Measurements from ENCODE around the gene EVA1C.

The EVA1C gene

DNA sequence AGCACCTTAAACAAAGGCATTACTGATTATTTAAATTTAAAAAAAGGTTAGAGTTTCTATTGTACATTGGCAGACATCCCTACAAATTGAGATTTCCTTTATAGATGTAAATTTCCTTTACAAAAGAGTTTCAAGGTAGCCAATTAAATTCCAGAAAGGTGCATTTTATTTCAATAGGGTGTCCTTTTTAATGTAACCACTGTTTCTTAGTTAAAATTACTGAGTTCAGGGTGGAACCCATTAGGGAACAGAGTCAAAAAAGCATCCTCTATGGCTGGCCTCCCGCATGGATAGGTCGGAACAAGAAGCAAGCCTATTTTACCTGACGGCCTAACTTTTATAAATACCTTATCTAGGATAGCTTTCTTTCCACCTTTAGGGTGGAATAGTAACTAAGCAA lies 148.4 kb downstream of the EVA1C start:
- TF ChIP-seq FOXP2 (optimal IDR thresholded peaks at IDR 0.05; ENCODE audit: borderline replicate concordance, extremely low read depth, extremely low read length, insufficient read depth) (no peak), REST (IDR thresholded peaks at IDR 0.05; ENCODE audit: insufficient read depth in 1 of 2, low read depth in 2 of 2, low read length in 2 of 2) (no peak), SIN3A (IDR thresholded peaks at IDR 0.05; ENCODE audit: borderline replicate concordance, insufficient read depth, low read length) (no peak), POLR2AphosphoS5 (IDR thresholded peaks at IDR 0.05; ENCODE audit: low read depth, low read length) (no peak), TAF1 (IDR thresholded peaks at IDR 0.05; ENCODE audit: borderline replicate concordance, insufficient read depth, low read length) (no peak)

GRCh38 chr21:32562426-32562825 lies 149.9 kb downstream of the EVA1C start:
- TF ChIP-seq SIN3A (IDR thresholded peaks at IDR 0.05; ENCODE audit: borderline replicate concordance, insufficient read depth, low read length) (no peak), REST (IDR thresholded peaks at IDR 0.05; ENCODE audit: insufficient read depth in 1 of 2, low read depth in 2 of 2, low read length in 2 of 2) (no peak), POLR2AphosphoS5 (IDR thresholded peaks at IDR 0.05; ENCODE audit: low read depth, low read length) (no peak), FOXP2 (optimal IDR thresholded peaks at IDR 0.05; ENCODE audit: borderline replicate concordance, extremely low read depth, extremely low read length, insufficient read depth) (no peak), TAF1 (IDR thresholded peaks at IDR 0.05; ENCODE audit: borderline replicate concordance, insufficient read depth, low read length) (no peak)

DNA sequence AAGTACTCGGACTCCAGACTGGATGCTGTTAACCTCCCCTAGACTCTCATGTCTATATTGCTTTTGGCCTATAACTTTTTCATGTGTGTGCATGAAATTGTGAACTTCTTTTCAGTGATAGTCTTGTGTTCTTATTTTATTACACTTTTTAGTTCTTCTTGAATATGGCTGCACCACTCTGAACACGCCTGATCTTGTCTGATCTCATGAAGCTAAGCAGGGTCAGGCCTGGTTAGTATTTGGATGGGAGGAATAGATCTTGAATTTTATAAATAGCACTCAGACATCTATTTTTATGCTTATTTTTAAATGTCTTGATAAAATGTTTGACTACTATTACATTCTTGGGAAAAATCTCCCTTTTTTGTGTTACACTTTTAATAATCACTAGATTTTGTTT lies 150.4 kb downstream of the EVA1C start:
- TF ChIP-seq FOXP2 (optimal IDR thresholded peaks at IDR 0.05; ENCODE audit: borderline replicate concordance, extremely low read depth, extremely low read length, insufficient read depth): no peak
- no peak for TF ChIP-seq TAF1 (IDR thresholded peaks at IDR 0.05; ENCODE audit: borderline replicate concordance, insufficient read depth, low read length)
- no peak for TF ChIP-seq SIN3A (IDR thresholded peaks at IDR 0.05; ENCODE audit: borderline replicate concordance, insufficient read depth, low read length)
- no peak for TF ChIP-seq REST (IDR thresholded peaks at IDR 0.05; ENCODE audit: insufficient read depth in 1 of 2, low read depth in 2 of 2, low read length in 2 of 2)
- no peak for TF ChIP-seq POLR2AphosphoS5 (IDR thresholded peaks at IDR 0.05; ENCODE audit: low read depth, low read length)

Measured in PFSK-1 (cell line).